DND-41 (cell line): ENCODE results near the gene PCTP.

Experiments used
- CTCF ChIP-seq: IDR thresholded peaks from 2 replicates; pipeline ENCODE4 v1.5.1; 2012; ENCODE audit warnings: borderline replicate concordance, low read length, moderate library complexity, mild to moderate bottlenecking; ENCODE audit not compliant: poor library complexity, severe bottlenecking; ENCODE audit errors: extremely low read depth
- EZH2 ChIP-seq: IDR thresholded peaks from 3 replicates; pipeline ENCODE4 v1.6.1; 2012; ENCODE audit warnings: borderline replicate concordance, low read depth, mild to moderate bottlenecking, moderate library complexity, low read length, inconsistent platforms; ENCODE audit not compliant: severe bottlenecking

GRCh38 chr17:55745258-55745657, 5.6 kb upstream of the PCTP start:
- TF ChIP-seq CTCF (no peak), EZH2 (no peak)
